Keratinocyte (primary cell): Measurements from ENCODE around the gene CES2. TPM values are rescaled to one million over a fixed set of nuclear protein-coding genes. Genes with fewer than 3 reads are reported as not detected.

Experiments
- DNase-seq: peaks from one replicate; pipeline ENCODE4 v3.0.0-alpha.2; 2011; ENCODE audit warnings: low read depth, missing footprints, low spot score
- FAIRE-seq: peaks from 2 replicates; lab custom pipeline; 2011; peaks lifted over from hg19 to GRCh38; lab: Jason Lieb, UNC
- H2AFZ ChIP-seq: 2 replicates; pipeline ENCODE4 v1.6.0; 2012; ENCODE audit warnings: low read length, control low read depth, inconsistent platforms; ENCODE audit not compliant: control insufficient read depth
- H3K27ac ChIP-seq: 2 replicates; pipeline ENCODE4 v1.5.1; 2011; ENCODE audit warnings: low read length; ENCODE audit not compliant: control insufficient read depth, insufficient read depth
- H3K27me3 ChIP-seq: 3 replicates; pipeline ENCODE4 v1.6.0; 2011; ENCODE audit warnings: low read length; ENCODE audit not compliant: control insufficient read depth, insufficient read depth; ENCODE audit errors: extremely low read depth
- H3K36me3 ChIP-seq, 2 experiments: 2 replicates in 1 of 2; 3 replicates in 1 of 2; pipeline ENCODE4 v1.5.1; 2011; ENCODE audit warnings: low read length in 2 of 2, mild to moderate bottlenecking in 1 of 2; ENCODE audit not compliant: control insufficient read depth in 2 of 2, insufficient read depth in 2 of 2; ENCODE audit errors: extremely low read depth in 1 of 2
- H3K4me1 ChIP-seq: 3 replicates; pipeline ENCODE4 v1.5.1; 2011; ENCODE audit warnings: low read length; ENCODE audit not compliant: control insufficient read depth, insufficient read depth; ENCODE audit errors: extremely low read depth
- H3K4me2 ChIP-seq: 3 replicates; pipeline ENCODE4 v1.6.0; 2011; ENCODE audit warnings: low read depth, low read length; ENCODE audit not compliant: control insufficient read depth, insufficient read depth; ENCODE audit errors: extremely low read depth
- H3K4me3 ChIP-seq, 3 experiments: fragments of 200-600 bp in 1 of 3; sonication (generic) in 1 of 3; 2 replicates in 2 of 3; 3 replicates in 1 of 3; pipeline ENCODE4 v1.5.1; 2011 to 2016; ENCODE audit warnings: low read length in 3 of 3, mild to moderate bottlenecking in 3 of 3, control low read depth in 2 of 3, inconsistent platforms in 1 of 3, low read depth in 1 of 3, mixed read lengths in 1 of 3, mixed run types in 1 of 3, moderate library complexity in 1 of 3; ENCODE audit not compliant: control insufficient read depth in 2 of 3, insufficient read depth in 2 of 3; ENCODE audit errors: extremely low read depth in 1 of 3
- H3K79me2 ChIP-seq: 2 replicates; pipeline ENCODE4 v1.6.0; 2012; ENCODE audit warnings: low read length; ENCODE audit not compliant: control insufficient read depth, insufficient read depth
- H3K9ac ChIP-seq: 3 replicates; pipeline ENCODE4 v1.6.0; 2011; ENCODE audit warnings: low read length; ENCODE audit not compliant: control insufficient read depth, insufficient read depth; ENCODE audit errors: extremely low read depth
- H3K9me1 ChIP-seq: 3 replicates; pipeline ENCODE4 v1.6.0; 2011; ENCODE audit warnings: low read length; ENCODE audit not compliant: control insufficient read depth, insufficient read depth; ENCODE audit errors: extremely low read depth
- H3K9me3 ChIP-seq: 2 replicates; pipeline ENCODE4 v1.5.1; 2012; ENCODE audit warnings: low read depth, low read length; ENCODE audit not compliant: control insufficient read depth
- H4K20me1 ChIP-seq: 3 replicates; pipeline ENCODE4 v1.6.0; 2011; ENCODE audit warnings: low read length; ENCODE audit not compliant: control insufficient read depth, insufficient read depth; ENCODE audit errors: extremely low read depth
- CTCF ChIP-seq, 3 experiments: IDR thresholded peaks in 1 of 3; conservative IDR thresholded peaks in 1 of 3; optimal IDR thresholded peaks in 1 of 3; 2 replicates in 2 of 3; 3 replicates in 1 of 3; pipeline versions ENCODE3 to v1.5.1; 2011; ENCODE audit warnings: low read length in 3 of 3, mild to moderate bottlenecking in 3 of 3, moderate library complexity in 2 of 3, control low read depth in 1 of 3, inconsistent platforms in 1 of 3; ENCODE audit not compliant: insufficient read depth in 2 of 3; ENCODE audit errors: extremely low read depth in 1 of 3
- EZH2 ChIP-seq: IDR thresholded peaks from one replicate; pipeline ENCODE4 v1.6.1; 2012; ENCODE audit warnings: inconsistent platforms, mild to moderate bottlenecking, low read length, moderate library complexity
- dilution Hi-C: fragments of 300-500 bp; cut with MboI; formaldehyde crosslinking; loops from one replicate; pipeline ENCODE4 v1.7.0; 2020; ENCODE audit warnings: low sequenced_read_pairs; ENCODE audit not compliant: extremely low pct_ligation_motif_present
- polyA plus RNA-seq, 5 experiments: library from polyadenylated mRNA; depleted of rRNA in 3 of 5; stranded (reverse) in 3 of 5; stranded (forward) in 1 of 5; unstranded in 1 of 5; fragments of >200 nt; gene quantifications; 1 replicate in 1 of 5; 2 replicates in 3 of 5; 3 replicates in 1 of 5; pipeline versions ENCODE4 v1.2.1 to v1.2.3, GENCODE V29; 2011 to 2012; ENCODE audit warnings: missing spikeins in 2 of 5, low read depth in 1 of 5, low replicate concordance in 1 of 5

The CES2 gene
- polyA plus RNA-seq, 1 donor (not counting 4 experiments of a cell fraction or from before 2014, with no cell fraction given), result 41.6 TPM

- TF ChIP-seq EZH2, result no peak
- TF ChIP-seq CTCF (optimal IDR thresholded peaks at IDR 0.05 in 1 of 3, IDR thresholded peaks at IDR 0.05 in 1 of 3, conservative IDR thresholded peaks at IDR 0.05 in 1 of 3; ENCODE audit: extremely low read depth in 1 of 3, insufficient read depth in 2 of 3, low read length in 3 of 3), result no peak
- H3K27ac ChIP-seq, result no peak overlapping the region
- FAIRE-seq (no peak), DNase-seq (no peak)
- H3K9ac ChIP-seq, result no peak overlapping the region
- H3K9me3 ChIP-seq, result no peaks in the 10 kb centered on the region
- no peaks in the 10 kb centered on the region for H3K36me3 ChIP-seq
- no peak overlapping the region for H3K4me3 ChIP-seq
- H3K4me2 ChIP-seq, result no peak overlapping the region
- peaks cover 3% of the 10 kb centered on the region for H3K27me3 ChIP-seq
- no peaks in the 10 kb centered on the region for H3K79me2 ChIP-seq
- no peaks in the 10 kb centered on the region for H3K9me1 ChIP-seq
- H2AFZ ChIP-seq, result no peak overlapping the region
- no peaks in the 10 kb centered on the region for H4K20me1 ChIP-seq
- peaks cover 19% of the 10 kb centered on the region for H3K4me1 ChIP-seq
- dilution Hi-C loops, result no loop called here
These were observed 27.2 kb upstream of the CES2 start for GRCh38 chr16:66908116-66908515.

GRCh38 chr16:66908762-66909559 is 26.4 kb upstream of the CES2 start:
- TF ChIP-seq CTCF (optimal IDR thresholded peaks at IDR 0.05 in 1 of 3, IDR thresholded peaks at IDR 0.05 in 1 of 3, conservative IDR thresholded peaks at IDR 0.05 in 1 of 3; ENCODE audit: extremely low read depth in 1 of 3, insufficient read depth in 2 of 3, low read length in 3 of 3) (no peak), EZH2 (no peak)
- Histone ChIP-seq H3K4me2 (no peak overlapping the region), H3K27me3 (peaks cover 3% of the 10 kb centered on the region), H3K36me3 (no peaks in the 10 kb centered on the region), H3K9me3 (no peaks in the 10 kb centered on the region), H4K20me1 (no peaks in the 10 kb centered on the region), H3K79me2 (no peaks in the 10 kb centered on the region), H3K4me3 (no peak overlapping the region), H3K9ac (no peak overlapping the region), H3K4me1 (peaks cover 19% of the 10 kb centered on the region), H3K27ac (no peak overlapping the region), H3K9me1 (no peaks in the 10 kb centered on the region), H2AFZ (no peak overlapping the region)
- dilution Hi-C loops, result no loop called here
- no peak for FAIRE-seq
- DNase-seq, result no peak
